PFSK-1 (cell line): ENCODE measurements around the gene ADAMTS17.

Experiments used
- FOXP2 ChIP-seq: optimal IDR thresholded peaks from 2 replicates; pipeline ENCODE3; 2011; ENCODE audit warnings: borderline replicate concordance, control low read depth, inconsistent platforms; ENCODE audit not compliant: insufficient read depth; ENCODE audit errors: extremely low read length, extremely low read depth
- POLR2AphosphoS5 ChIP-seq: IDR thresholded peaks from 2 replicates; pipeline ENCODE4 v1.6.1; 2012; ENCODE audit warnings: low read depth, mild to moderate bottlenecking, control low read depth, low read length, moderate library complexity
- SIN3A ChIP-seq: IDR thresholded peaks from 2 replicates; pipeline ENCODE4 v1.6.1; 2012; ENCODE audit warnings: mild to moderate bottlenecking, low read length, moderate library complexity, borderline replicate concordance; ENCODE audit not compliant: insufficient read depth
- TAF1 ChIP-seq: IDR thresholded peaks from 2 replicates; pipeline ENCODE4 v1.6.1; 2012; ENCODE audit warnings: low read length, control low read depth, borderline replicate concordance; ENCODE audit not compliant: insufficient read depth
- TF ChIP-seq, protein P1 (sequence below), 2 experiments: IDR thresholded peaks; 2 replicates each; pipeline versions ENCODE4 v1.6.1 to v1.8.0; 2011 to 2012; ENCODE audit warnings: low read depth in 2 of 2, low read length in 2 of 2, control low read depth in 1 of 2, inconsistent platforms in 1 of 2, mild to moderate bottlenecking in 1 of 2, moderate library complexity in 1 of 2; ENCODE audit not compliant: insufficient read depth in 1 of 2

The ADAMTS17 gene

DNA sequence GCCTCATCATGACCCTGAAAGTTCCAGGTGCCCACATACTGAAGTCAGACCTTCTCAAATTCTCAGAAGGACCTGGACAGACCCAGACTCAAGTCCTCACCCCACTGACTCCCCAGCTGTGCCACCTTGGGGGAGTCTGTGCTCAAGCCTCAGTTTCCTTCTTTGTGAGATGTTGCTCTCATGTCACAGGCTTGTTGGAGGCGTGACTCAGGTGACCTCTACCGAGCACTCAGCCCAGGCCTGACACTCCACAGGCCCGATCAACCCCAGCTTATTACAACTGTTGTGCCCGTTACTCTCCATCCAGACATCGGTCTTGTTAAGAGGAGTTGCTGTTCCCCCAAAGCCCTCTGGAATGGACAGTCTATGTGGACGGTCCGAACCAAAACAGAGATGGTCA lies 332.4 kb downstream of the ADAMTS17 start:
- TF ChIP-seq SIN3A: no peak
- TF ChIP-seq TAF1: no peak
- TF ChIP-seq POLR2AphosphoS5: no peak
- TF ChIP-seq FOXP2: no peak
- TF ChIP-seq, protein P1, sequence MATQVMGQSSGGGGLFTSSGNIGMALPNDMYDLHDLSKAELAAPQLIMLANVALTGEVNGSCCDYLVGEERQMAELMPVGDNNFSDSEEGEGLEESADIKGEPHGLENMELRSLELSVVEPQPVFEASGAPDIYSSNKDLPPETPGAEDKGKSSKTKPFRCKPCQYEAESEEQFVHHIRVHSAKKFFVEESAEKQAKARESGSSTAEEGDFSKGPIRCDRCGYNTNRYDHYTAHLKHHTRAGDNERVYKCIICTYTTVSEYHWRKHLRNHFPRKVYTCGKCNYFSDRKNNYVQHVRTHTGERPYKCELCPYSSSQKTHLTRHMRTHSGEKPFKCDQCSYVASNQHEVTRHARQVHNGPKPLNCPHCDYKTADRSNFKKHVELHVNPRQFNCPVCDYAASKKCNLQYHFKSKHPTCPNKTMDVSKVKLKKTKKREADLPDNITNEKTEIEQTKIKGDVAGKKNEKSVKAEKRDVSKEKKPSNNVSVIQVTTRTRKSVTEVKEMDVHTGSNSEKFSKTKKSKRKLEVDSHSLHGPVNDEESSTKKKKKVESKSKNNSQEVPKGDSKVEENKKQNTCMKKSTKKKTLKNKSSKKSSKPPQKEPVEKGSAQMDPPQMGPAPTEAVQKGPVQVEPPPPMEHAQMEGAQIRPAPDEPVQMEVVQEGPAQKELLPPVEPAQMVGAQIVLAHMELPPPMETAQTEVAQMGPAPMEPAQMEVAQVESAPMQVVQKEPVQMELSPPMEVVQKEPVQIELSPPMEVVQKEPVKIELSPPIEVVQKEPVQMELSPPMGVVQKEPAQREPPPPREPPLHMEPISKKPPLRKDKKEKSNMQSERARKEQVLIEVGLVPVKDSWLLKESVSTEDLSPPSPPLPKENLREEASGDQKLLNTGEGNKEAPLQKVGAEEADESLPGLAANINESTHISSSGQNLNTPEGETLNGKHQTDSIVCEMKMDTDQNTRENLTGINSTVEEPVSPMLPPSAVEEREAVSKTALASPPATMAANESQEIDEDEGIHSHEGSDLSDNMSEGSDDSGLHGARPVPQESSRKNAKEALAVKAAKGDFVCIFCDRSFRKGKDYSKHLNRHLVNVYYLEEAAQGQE (IDR thresholded peaks at IDR 0.05; ENCODE audit: insufficient read depth in 1 of 2, low read depth in 2 of 2, low read length in 2 of 2): no peak

- no peak for TF ChIP-seq FOXP2
- TF ChIP-seq POLR2AphosphoS5: no peak
- TF ChIP-seq, protein P1 (IDR thresholded peaks at IDR 0.05; ENCODE audit: insufficient read depth in 1 of 2, low read depth in 2 of 2, low read length in 2 of 2): no peak
- no peak for TF ChIP-seq TAF1
- no peak for TF ChIP-seq SIN3A
Observed at GRCh38 chr15:100008258-100008657, 333.5 kb downstream of the ADAMTS17 start.

- no peak for TF ChIP-seq SIN3A
- no peak for TF ChIP-seq TAF1
- no peak for TF ChIP-seq FOXP2
- no peak for TF ChIP-seq POLR2AphosphoS5
- TF ChIP-seq, protein P1 (IDR thresholded peaks at IDR 0.05; ENCODE audit: insufficient read depth in 1 of 2, low read depth in 2 of 2, low read length in 2 of 2): no peak
Observed at GRCh38 chr15:100007609-100008008, 334.2 kb downstream of the ADAMTS17 start.

DNA sequence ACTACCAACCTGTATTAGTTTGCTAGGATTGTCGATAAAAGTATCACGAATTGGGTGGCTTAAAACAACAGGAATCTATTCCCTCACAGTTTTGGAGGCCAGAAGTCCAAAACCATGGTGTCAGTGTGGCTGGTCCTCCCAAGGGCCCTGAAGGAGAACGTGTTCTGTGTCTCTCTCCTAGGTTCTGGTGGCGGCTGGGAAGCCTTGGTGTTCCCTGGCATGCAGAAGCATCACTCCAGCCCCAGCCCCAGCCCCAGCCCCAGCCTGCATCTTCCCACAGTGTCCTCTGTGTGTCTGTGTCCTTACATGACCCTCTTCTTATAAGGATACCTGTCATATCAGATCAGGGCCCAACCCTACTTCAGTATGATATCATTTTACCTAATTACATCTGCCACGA lies 336.1 kb downstream of the ADAMTS17 start:
- TF ChIP-seq POLR2AphosphoS5 (no peak), FOXP2 (no peak), TAF1 (no peak), SIN3A (no peak)
- TF ChIP-seq, protein P1 (IDR thresholded peaks at IDR 0.05; ENCODE audit: insufficient read depth in 1 of 2, low read depth in 2 of 2, low read length in 2 of 2): no peak

DNA sequence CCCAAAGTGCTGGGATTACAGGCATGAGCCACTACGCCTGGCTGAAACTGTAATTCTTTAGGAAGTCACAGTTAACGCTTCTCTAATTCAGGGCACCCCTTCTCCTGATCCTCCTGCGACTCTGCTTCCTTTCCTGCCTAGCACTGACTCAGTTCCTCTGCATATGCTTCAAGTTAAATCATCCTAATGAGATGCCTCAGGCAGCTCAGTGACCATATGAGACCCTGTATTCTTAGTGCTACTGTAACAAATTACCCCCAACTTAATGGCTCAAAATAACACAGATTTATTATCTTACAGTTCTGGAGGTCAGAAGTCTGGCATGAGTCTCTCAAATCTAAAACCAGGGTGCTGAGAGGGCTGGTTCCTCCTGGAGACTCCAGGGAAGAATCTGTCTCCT lies 336.8 kb downstream of the ADAMTS17 start:
- TF ChIP-seq TAF1 (no peak), POLR2AphosphoS5 (no peak), SIN3A (no peak), FOXP2 (no peak)
- TF ChIP-seq, protein P1 (IDR thresholded peaks at IDR 0.05; ENCODE audit: insufficient read depth in 1 of 2, low read depth in 2 of 2, low read length in 2 of 2): no peak
